ENCODE results near the gene PTPN2. TPM values are rescaled to one million over a fixed set of nuclear protein-coding genes. Genes with fewer than 3 reads are reported as not detected.

Gene PTPN2
- total and polyA plus RNA-seq, 2 experiments from 2014 or later: 49.9 to 65.5 TPM

GRCh38 chr18:12766986-12767433, 117.0 kb downstream of the PTPN2 start:
- Mint-ChIP-seq H3K4me1 (peaks cover 8% of the 10 kb centered on the region; the same call in 2 of the 3 replicates), H3K27ac (no peak overlapping the region), H3K9me3 (no peaks in the 10 kb centered on the region), H3K4me3 (peak overlapping the region; percentile 30; the same call in 2 of the 3 replicates), H3K36me3 (ENCODE audit: low read depth) (no peaks in the 10 kb centered on the region; the same call in 2 of the 3 replicates), H3K27me3 (ENCODE audit: insufficient read depth, low read depth, poor library complexity) (peaks cover 1% of the 10 kb centered on the region)
- Histone ChIP-seq H4K20me1 (replicated peaks; ENCODE audit: insufficient read depth) (no peaks in the 10 kb centered on the region), H3K79me2 (replicated peaks; ENCODE audit: insufficient read depth) (no peaks in the 10 kb centered on the region), H3K4me1 (ENCODE audit: insufficient read depth) (no peaks in the 10 kb centered on the region; the same call in none of the 2 replicates), H3K27ac (ENCODE audit: low read depth) (no peak overlapping the region), H3K27me3 (ENCODE audit: insufficient read depth) (no peaks in the 10 kb centered on the region), H2AFZ (peak overlapping the region; percentile 90), H3K4me3 (no peak overlapping the region), H3F3A (replicated peaks; ENCODE audit: low read depth) (no peaks in the 10 kb centered on the region), H3K36me3 (ENCODE audit: insufficient read depth) (no peaks in the 10 kb centered on the region), H3K4me2 (peak overlapping the region; percentile 43; the same call in 1 of the 2 replicates), H3K9me2 (ENCODE audit: insufficient read depth) (0 out of 2 replicates have a peak, but pooled peaks cover 3% of the 10 kb centered on the region)
- DNase-seq (ENCODE audit: low spot score) (peak; percentile 89), ATAC-seq (peak; percentile 99)
- peak; percentile 54 to 79 for TF ChIP-seq CTCF (conservative IDR thresholded peaks at IDR 0.05; ENCODE audit: low read depth in 2 of 2)
- no peak for TF ChIP-seq CREB1 (CRISPR knock-in tag; IDR thresholded peaks at IDR 0.05; ENCODE audit: low read depth)
- no peak for TF ChIP-seq EZH2 (IDR thresholded peaks at IDR 0.05; ENCODE audit: low read depth, unreplicated experiment)
- no peak for TF ChIP-seq NANOG (IDR thresholded peaks at IDR 0.05; ENCODE audit: borderline replicate concordance)
- no peak for TF ChIP-seq ZNF331 (CRISPR knock-in tag; IDR thresholded peaks at IDR 0.05; ENCODE audit: low read depth)

GRCh38 chr18:12765586-12765985, 118.5 kb downstream of the PTPN2 start:
- Histone ChIP-seq H3K27ac (ENCODE audit: low read depth) (no peak overlapping the region), H2AFZ (peak overlapping the region; percentile 28), H3K27me3 (ENCODE audit: insufficient read depth) (no peaks in the 10 kb centered on the region), H3K4me3 (no peak overlapping the region), H3K4me1 (ENCODE audit: insufficient read depth) (no peaks in the 10 kb centered on the region; the same call in none of the 2 replicates), H3F3A (replicated peaks; ENCODE audit: low read depth) (no peaks in the 10 kb centered on the region), H3K4me2 (no peak overlapping the region), H3K9me2 (ENCODE audit: insufficient read depth) (no peaks in the 10 kb centered on the region), H3K79me2 (replicated peaks; ENCODE audit: insufficient read depth) (no peaks in the 10 kb centered on the region), H4K20me1 (replicated peaks; ENCODE audit: insufficient read depth) (no peaks in the 10 kb centered on the region), H3K36me3 (ENCODE audit: insufficient read depth) (no peaks in the 10 kb centered on the region)
- no peak for ATAC-seq
- no peak for DNase-seq (ENCODE audit: low spot score)
- peaks cover 1% of the 10 kb centered on the region for H3K27me3 Mint-ChIP-seq (ENCODE audit: insufficient read depth, low read depth, poor library complexity)
- H3K36me3 Mint-ChIP-seq (ENCODE audit: low read depth): no peaks in the 10 kb centered on the region; the same call in 2 of the 3 replicates
- peaks cover 8% of the 10 kb centered on the region; the same call in 2 of the 3 replicates for H3K4me1 Mint-ChIP-seq
- no peak overlapping the region for H3K27ac Mint-ChIP-seq
- no peaks in the 10 kb centered on the region for H3K9me3 Mint-ChIP-seq
- no peak overlapping the region for H3K4me3 Mint-ChIP-seq
- no peak for TF ChIP-seq EZH2phosphoT487 (IDR thresholded peaks at IDR 0.05; ENCODE audit: unreplicated experiment)
- TF ChIP-seq CTCF (conservative IDR thresholded peaks at IDR 0.05; ENCODE audit: low read depth in 2 of 2): no peak
- no peak for TF ChIP-seq ETS1 (IDR thresholded peaks at IDR 0.05)
- TF ChIP-seq EZH2 (IDR thresholded peaks at IDR 0.05; ENCODE audit: low read depth, unreplicated experiment): no peak
- TF ChIP-seq ZNF331 (CRISPR knock-in tag; IDR thresholded peaks at IDR 0.05; ENCODE audit: low read depth): no peak
- TF ChIP-seq CREB1 (CRISPR knock-in tag; IDR thresholded peaks at IDR 0.05; ENCODE audit: low read depth): no peak
- TF ChIP-seq POLR2AphosphoS5 (IDR thresholded peaks at IDR 0.05; ENCODE audit: low read depth): no peak
- TF ChIP-seq NANOG (IDR thresholded peaks at IDR 0.05; ENCODE audit: borderline replicate concordance): no peak
- no peak for TF ChIP-seq JUNB (IDR thresholded peaks at IDR 0.05; ENCODE audit: unreplicated experiment)

Data from GM23338 (cell line).